OCI-LY7 (cell line): ENCODE measurements around the gene AQP12B.

Experiments used
- EZH2phosphoT487 ChIP-seq: fragments of 200-600 bp; sonication (generic); IDR thresholded peaks from 2 replicates; pipeline ENCODE4 v1.6.1; 2018; ENCODE audit warnings: low read depth, borderline replicate concordance, mild to moderate bottlenecking, mixed run types, antibody characterized with exemption, low read length, moderate library complexity, mixed read lengths
- TF ChIP-seq, protein P1 (sequence below): fragments of 200-600 bp; sonication (generic); conservative IDR thresholded peaks from 2 replicates; pipeline ENCODE4 v1.5.1; 2014; ENCODE audit warnings: mild to moderate bottlenecking, antibody characterized with exemption, low read length, moderate library complexity, mixed read lengths

DNA sequence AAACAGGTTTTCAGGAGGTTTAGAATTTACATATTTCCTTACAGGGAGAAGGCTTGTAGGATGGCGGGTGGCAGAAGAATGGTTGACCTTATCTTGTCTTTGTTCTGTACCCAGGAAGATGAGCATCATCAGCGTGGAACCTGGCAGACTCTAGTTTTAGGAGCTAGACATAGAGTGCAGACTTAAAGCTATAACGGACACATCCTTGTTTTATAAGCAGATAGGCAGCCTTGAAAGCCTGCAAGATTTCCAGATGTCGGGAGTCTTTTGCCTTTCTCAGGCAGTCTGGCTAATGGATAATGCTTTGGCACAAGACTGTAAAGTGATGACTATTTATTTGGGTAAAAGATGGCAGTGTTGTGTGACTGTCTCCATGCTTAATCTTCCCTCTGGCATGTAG lies 11.7 kb downstream of the AQP12B start:
- TF ChIP-seq, protein P1, sequence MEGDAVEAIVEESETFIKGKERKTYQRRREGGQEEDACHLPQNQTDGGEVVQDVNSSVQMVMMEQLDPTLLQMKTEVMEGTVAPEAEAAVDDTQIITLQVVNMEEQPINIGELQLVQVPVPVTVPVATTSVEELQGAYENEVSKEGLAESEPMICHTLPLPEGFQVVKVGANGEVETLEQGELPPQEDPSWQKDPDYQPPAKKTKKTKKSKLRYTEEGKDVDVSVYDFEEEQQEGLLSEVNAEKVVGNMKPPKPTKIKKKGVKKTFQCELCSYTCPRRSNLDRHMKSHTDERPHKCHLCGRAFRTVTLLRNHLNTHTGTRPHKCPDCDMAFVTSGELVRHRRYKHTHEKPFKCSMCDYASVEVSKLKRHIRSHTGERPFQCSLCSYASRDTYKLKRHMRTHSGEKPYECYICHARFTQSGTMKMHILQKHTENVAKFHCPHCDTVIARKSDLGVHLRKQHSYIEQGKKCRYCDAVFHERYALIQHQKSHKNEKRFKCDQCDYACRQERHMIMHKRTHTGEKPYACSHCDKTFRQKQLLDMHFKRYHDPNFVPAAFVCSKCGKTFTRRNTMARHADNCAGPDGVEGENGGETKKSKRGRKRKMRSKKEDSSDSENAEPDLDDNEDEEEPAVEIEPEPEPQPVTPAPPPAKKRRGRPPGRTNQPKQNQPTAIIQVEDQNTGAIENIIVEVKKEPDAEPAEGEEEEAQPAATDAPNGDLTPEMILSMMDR: no peak
- TF ChIP-seq EZH2phosphoT487: no peak
